BJ (cell line): ENCODE measurements around the gene RNFT2. TPM values are rescaled to one million over a fixed set of nuclear protein-coding genes. Genes with fewer than 3 reads are reported as not detected.

Experiments used
- CTCF ChIA-PET: fragments of 350-600 bp; formaldehyde crosslinking; extraction: SDS; loops from one replicate; lab custom pipeline; 2021; ENCODE audit warnings: antibody characterized with exemption, inconsistent platforms; lab: Yijun Ruan, JAX
- POLR2A ChIA-PET: fragments of 300-600 bp; sonication (Branson Sonifier 250); formaldehyde crosslinking; extraction: SDS; loops from one replicate; lab custom pipeline; 2021; ENCODE audit warnings: antibody characterized with exemption; lab: Charles Lee
- DNase-seq: peaks from one replicate; pipeline ENCODE4 v3.0.0-alpha.2; 2011; ENCODE audit warnings: low read depth
- H3K27me3 ChIP-seq: 2 replicates; pipeline ENCODE4 v1.6.0; 2011; ENCODE audit warnings: low read length; ENCODE audit not compliant: control insufficient read depth, insufficient read depth
- H3K36me3 ChIP-seq: 2 replicates; pipeline ENCODE4 v1.5.1; 2011; ENCODE audit warnings: low read length; ENCODE audit not compliant: control insufficient read depth, insufficient read depth
- H3K4me3 ChIP-seq: 2 replicates; pipeline ENCODE4 v1.5.1; 2011; ENCODE audit warnings: low read depth, mild to moderate bottlenecking, control low read depth, low read length
- CTCF ChIP-seq: IDR thresholded peaks from 2 replicates; pipeline ENCODE4 v1.5.1; 2011; ENCODE audit warnings: low read depth, mild to moderate bottlenecking, control low read depth, inconsistent platforms, low read length, moderate library complexity; ENCODE audit not compliant: insufficient read depth
- polyA plus RNA-seq: library from polyadenylated mRNA; depleted of rRNA; stranded (reverse); fragments of >200 nt; gene quantifications from 2 replicates; pipeline ENCODE4 v1.2.3, GENCODE V29; 2011

The RNFT2 gene
- polyA plus RNA-seq, 1 experiment = 1.2 TPM

- DNase-seq = no peak
- H3K4me3 ChIP-seq = peak overlapping the region; percentile 76
- CTCF ChIA-PET = interaction anchor here (0.6 kb wide), 1 partner anchor 22 kb away, joined by 3 read pairs; no protein-coding TSS in a partner anchor
- no peak for TF ChIP-seq CTCF
- no peaks in the 10 kb centered on the region for H3K36me3 ChIP-seq
- no peaks in the 10 kb centered on the region for H3K27me3 ChIP-seq
- POLR2A ChIA-PET = no interaction called here
These were observed 80.3 kb downstream of the RNFT2 start for GRCh38 chr12:116818341-116818856.

- peak; percentile 55 for DNase-seq
- Histone ChIP-seq H3K27me3 (no peaks in the 10 kb centered on the region), H3K36me3 (no peaks in the 10 kb centered on the region), H3K4me3 (peak overlapping the region; percentile 76)
- CTCF ChIA-PET = no interaction called here
- TF ChIP-seq CTCF = no peak
- POLR2A ChIA-PET = interaction anchor here (0.5 kb wide), 1 partner anchor 13 kb away, joined by 3 read pairs; no protein-coding TSS in a partner anchor
These were observed 81.1 kb downstream of the RNFT2 start for GRCh38 chr12:116818948-116819832.

- no peaks in the 10 kb centered on the region for H3K36me3 ChIP-seq
- H3K27me3 ChIP-seq = no peaks in the 10 kb centered on the region
- DNase-seq = no peak
- POLR2A ChIA-PET = no interaction called here
- no peak overlapping the region for H3K4me3 ChIP-seq
- CTCF ChIA-PET = interaction anchor here (0.9 kb wide), 1 partner anchor 202 kb away, joined by 4 read pairs; no protein-coding TSS in a partner anchor
- TF ChIP-seq CTCF = no peak
These were observed 82.0 kb downstream of the RNFT2 start for GRCh38 chr12:116820064-116820656.

GRCh38 chr12:116821291-116821690 is 83.2 kb downstream of the RNFT2 start:
- DNase-seq = no peak
- ChIA-PET CTCF (no interaction called here), POLR2A (no interaction called here)
- H3K4me3 ChIP-seq = no peak overlapping the region
- no peaks in the 10 kb centered on the region for H3K27me3 ChIP-seq
- TF ChIP-seq CTCF = no peak
- no peaks in the 10 kb centered on the region for H3K36me3 ChIP-seq

GRCh38 chr12:116827432-116827831 is 89.3 kb downstream of the RNFT2 start:
- CTCF ChIA-PET = no interaction called here
- Histone ChIP-seq H3K27me3 (no peaks in the 10 kb centered on the region), H3K36me3 (no peaks in the 10 kb centered on the region), H3K4me3 (no peak overlapping the region)
- POLR2A ChIA-PET = no interaction called here
- no peak for DNase-seq
- no peak for TF ChIP-seq CTCF
